Heart left ventricle (tissue), 13 donors: ENCODE measurements around the gene DDX27.

ENCODE experiments used
- CTCF ChIP-seq, 12 donors: fragments of 200-600 bp; sonication (generic) in 4 of 12; IDR thresholded peaks; one replicate each; pipeline versions ENCODE4 v1.5.0 to v1.8.0; 2018 to 2022; ENCODE audit warnings: antibody characterized with exemption in 12 of 12, mild to moderate bottlenecking in 5 of 12
- POLR2A ChIP-seq, 2 donors: fragments of 450-650 bp; IDR thresholded peaks; one replicate each; pipeline ENCODE4 v1.6.1; 2017; ENCODE audit warnings: antibody characterized with exemption in 2 of 2, mild to moderate bottlenecking in 2 of 2, moderate library complexity in 2 of 2
- donor health status: ischemic (EF 13 %, LVEDD 7.1; RV severe dilation, severe dysfunction).
- donor health status: DM: no; HTN: yes; CAD: no.
- donor health status: DM: no; HTN: no; CAD: no.
- donor health status: ischemic (EF 25% LVEDD 6.9; RV normal size, moderate dysfunction).
- donor health status: ischemic (EF 25% LVEDD 5.7; RV mildly dilated, moderate dysfunction).
- donor health status: ischemic (EF 35%, LVEDD 5.7; RV mildly dilated, moderate dysfunction).
- donor health status: nonischemic (EF 11% LVEDD 7.7; RV severe dilation, severe dysfunction).
- donor health status: DM: yes; HTN: yes; CAD: no.
- donor health status: PGD.
- donor health status: ischemic (EF 29% LVEDD 5.4; RV normal size, mild dysfunction).
- donor health status: nonischemic (EF 23%, LVEDD 6.1; RV moderate dilation, normal function).

GRCh38 chr20:49186535-49187329 lies 32.5 kb upstream of the DDX27 start:
- TF ChIP-seq CTCF (IDR thresholded peaks at IDR 0.05) = no peak
- no peak for TF ChIP-seq POLR2A (IDR thresholded peaks at IDR 0.05)
